Astrocyte of the spinal cord (primary cell): Measurements from ENCODE around the gene CCBE1.

Experiments used
- DNase-seq: peaks from one replicate; pipeline ENCODE4 v3.0.0; 2011; ENCODE audit warnings: low read depth, low spot score
- H3K4me3 ChIP-seq: 2 replicates; pipeline ENCODE4 v1.5.1; 2011; ENCODE audit warnings: low read depth, mild to moderate bottlenecking, low read length, moderate library complexity
- in situ Hi-C: cut with HindIII; loops from 2 replicates; pipeline ENCODE4 v1.10.0; 2017; ENCODE audit warnings: low sequenced_read_pairs
- TF ChIP-seq, protein P1 (sequence below): IDR thresholded peaks from 2 replicates; pipeline ENCODE4 v1.5.1; 2012; ENCODE audit warnings: low read depth, mild to moderate bottlenecking, low read length, inconsistent platforms

The CCBE1 gene

DNA sequence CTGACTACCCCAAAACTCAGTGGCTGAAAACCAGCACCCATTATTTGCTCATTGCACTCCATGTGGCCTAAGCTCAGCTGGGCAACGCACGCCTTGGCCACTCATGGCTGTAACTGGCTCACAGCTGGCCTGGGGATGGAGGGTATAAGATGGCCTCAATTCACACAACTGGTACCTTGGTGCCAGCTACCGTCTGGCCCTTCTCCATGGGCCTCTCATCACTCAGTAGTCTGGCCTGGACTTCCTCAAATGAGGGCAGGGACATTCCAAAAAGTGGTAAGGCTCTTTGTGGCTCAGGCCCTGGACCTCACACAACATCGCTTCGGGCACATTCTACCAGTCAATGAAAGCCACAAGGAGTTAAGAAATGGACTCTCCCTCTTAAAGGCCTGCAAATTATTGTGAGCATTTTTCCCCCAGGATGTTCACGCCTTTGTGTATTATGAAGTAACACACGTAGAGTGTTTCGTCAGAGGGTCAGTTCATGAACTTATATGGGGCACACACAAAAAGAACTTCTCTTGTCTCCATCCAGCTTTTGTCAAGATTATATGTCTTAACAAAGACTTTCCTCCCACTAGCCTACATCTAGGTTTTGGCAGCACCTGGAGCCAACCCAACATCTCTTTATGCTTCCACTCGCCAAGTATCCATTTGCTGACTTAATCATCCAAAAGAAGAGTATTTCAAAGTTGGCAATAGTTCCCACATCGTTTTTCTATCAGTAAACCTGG is 145.2 kb downstream of the CCBE1 start:
- TF ChIP-seq, protein P1, sequence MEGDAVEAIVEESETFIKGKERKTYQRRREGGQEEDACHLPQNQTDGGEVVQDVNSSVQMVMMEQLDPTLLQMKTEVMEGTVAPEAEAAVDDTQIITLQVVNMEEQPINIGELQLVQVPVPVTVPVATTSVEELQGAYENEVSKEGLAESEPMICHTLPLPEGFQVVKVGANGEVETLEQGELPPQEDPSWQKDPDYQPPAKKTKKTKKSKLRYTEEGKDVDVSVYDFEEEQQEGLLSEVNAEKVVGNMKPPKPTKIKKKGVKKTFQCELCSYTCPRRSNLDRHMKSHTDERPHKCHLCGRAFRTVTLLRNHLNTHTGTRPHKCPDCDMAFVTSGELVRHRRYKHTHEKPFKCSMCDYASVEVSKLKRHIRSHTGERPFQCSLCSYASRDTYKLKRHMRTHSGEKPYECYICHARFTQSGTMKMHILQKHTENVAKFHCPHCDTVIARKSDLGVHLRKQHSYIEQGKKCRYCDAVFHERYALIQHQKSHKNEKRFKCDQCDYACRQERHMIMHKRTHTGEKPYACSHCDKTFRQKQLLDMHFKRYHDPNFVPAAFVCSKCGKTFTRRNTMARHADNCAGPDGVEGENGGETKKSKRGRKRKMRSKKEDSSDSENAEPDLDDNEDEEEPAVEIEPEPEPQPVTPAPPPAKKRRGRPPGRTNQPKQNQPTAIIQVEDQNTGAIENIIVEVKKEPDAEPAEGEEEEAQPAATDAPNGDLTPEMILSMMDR, result no peak
- no peak for DNase-seq
- in situ Hi-C loops, result no loop called here
- no peak overlapping the region for H3K4me3 ChIP-seq

DNA sequence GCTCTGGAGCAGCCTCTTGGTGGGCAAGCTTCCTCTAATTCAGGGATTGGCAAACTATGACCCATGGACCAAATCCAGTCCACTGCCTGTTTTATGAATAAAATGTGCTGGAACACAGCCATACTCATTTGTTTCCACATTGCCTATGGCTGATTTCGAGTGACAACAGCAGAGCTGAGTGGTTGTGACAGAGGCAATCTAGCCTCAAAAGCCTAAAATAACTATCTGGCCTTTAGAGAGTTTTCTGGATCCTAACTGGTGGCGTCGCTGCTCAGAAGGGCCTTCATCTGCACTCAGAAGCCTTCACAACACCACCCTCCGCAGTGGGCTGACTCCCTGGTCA is 147.1 kb downstream of the CCBE1 start:
- TF ChIP-seq, protein P1, result no peak
- in situ Hi-C loops, result no loop called here
- DNase-seq, result no peak
- H3K4me3 ChIP-seq, result no peak overlapping the region

DNA sequence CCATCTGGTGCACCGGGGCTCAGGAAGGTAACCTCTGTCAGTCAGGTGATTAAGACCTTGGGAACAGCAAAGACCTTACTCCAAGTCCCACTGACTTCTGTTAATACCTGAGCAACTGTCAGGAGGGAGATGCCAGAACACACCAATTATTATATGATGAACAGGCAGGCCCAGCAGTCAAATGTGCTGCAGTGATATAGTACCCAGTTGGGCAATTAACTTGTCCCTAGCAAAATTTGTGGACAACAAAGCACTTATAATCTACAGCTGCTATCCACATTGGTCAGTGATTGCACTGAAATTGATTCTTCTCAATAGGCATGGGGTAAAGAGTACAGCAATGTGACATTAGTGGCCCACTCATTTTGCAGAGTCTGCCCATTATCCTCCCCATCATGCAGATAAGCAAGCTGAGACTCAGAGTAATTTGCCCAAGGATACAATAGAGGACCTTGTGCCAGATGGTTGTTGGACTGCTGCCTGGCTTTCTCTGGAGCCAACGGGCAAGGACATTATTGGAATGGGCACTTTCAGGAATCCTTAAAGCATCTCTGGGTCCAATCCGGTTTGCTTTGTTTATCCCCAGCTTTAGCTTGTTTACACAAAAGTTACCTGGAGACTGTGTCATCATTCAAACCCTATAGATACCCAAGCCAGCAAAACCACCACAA is 147.6 kb downstream of the CCBE1 start:
- in situ Hi-C loops, result no loop called here
- no peak overlapping the region for H3K4me3 ChIP-seq
- TF ChIP-seq, protein P1, result no peak
- DNase-seq, result no peak

DNA sequence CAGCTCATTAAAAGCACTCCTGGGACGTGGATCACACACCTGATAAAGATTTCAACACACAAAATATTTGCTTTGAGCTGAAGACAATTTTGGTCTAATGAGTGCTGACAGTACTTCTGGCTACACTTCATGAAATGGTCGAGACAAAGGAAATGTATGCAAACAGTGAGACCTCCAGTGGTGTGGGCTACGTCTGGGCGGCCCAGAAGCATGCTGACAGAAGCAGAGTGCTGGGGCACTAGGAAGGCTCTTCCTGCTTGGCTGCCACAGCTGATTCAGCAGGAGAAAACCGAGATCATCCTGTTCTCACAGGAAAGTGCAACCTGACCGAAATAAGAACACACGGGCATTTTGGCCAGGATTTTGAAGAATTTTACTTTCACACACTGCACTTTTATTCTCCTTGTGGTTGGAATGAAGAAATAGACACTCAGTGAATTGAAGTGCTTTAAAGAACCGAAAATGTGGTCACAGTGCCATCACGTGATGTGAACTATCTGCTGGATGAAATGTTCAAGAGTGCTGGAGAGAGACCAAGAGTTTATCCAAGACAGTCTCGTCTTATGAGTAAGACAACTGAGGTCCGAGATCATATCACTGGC is 149.5 kb downstream of the CCBE1 start:
- peak; percentile 85 for DNase-seq
- peak overlapping the region; percentile 15 for H3K4me3 ChIP-seq
- in situ Hi-C loops, result no loop called here
- TF ChIP-seq, protein P1, result peak; percentile 8

DNA sequence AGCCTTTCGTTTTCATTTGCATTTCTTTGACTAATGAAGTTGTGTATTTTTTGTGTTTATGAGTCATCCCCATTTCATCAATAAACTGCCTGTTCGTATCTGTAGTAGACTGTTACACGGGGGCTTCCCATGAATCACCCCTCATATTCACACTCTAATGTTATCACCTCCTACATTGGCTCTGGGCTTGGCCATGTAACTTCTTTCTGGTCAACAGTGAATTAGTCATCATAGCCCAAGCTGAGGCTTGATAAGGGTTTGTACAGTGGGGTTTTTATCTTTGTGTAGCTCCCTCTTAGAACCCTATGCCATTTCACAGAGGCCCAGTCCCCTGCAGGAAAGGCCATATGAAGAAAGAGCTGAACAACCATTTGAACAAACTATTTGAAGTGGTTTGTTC is 151.0 kb downstream of the CCBE1 start:
- peak; percentile 62 for DNase-seq
- TF ChIP-seq, protein P1, result no peak
- H3K4me3 ChIP-seq, result no peak overlapping the region
- in situ Hi-C loops, result no loop called here

DNA sequence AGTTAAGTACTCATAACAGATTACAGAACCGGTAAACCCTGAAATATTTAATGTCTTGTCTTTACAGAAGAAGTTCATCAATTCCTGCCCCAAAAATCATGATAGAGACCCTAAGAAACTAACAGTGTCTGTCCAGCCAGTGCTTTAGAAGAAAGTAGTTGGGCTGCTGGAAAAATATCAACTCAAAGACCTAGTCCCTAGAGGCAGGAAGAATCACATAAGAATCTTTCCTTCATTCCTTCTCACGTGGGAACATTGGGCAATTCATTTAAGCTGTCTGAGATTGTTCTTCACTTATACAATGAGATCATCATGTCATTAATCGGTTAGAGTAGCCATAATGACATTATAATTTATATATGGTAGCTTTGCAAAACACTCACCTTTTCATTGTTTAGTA is 156.4 kb downstream of the CCBE1 start:
- in situ Hi-C loops, result no loop called here

More for the DNA sequence above, 156.4 kb downstream of the CCBE1 start:
- peak; percentile 20 for DNase-seq
- TF ChIP-seq, protein P1, result no peak
- no peak overlapping the region for H3K4me3 ChIP-seq
